Measurements from ENCODE around the gene KIF21B. TPM values are rescaled to one million over a fixed set of nuclear protein-coding genes. Genes with fewer than 3 reads are reported as not detected.
A peak's percentile ranks its signal among the peaks of the same experiment; 100 is the strongest.

Gene KIF21B
- total and polyA plus RNA-seq, 3 experiments from 2014 or later: 9.9 to 37.6 (median 37.5) TPM

GRCh38 chr1:200989337-200989736 lies 34.2 kb downstream of the KIF21B start:
- H3K36me3 Mint-ChIP-seq: peaks cover 0 to 97% (median 8%) of the 10 kb centered on the region in 3 donors

GRCh38 chr1:200988693-200989092 lies 34.8 kb downstream of the KIF21B start:
- POLR2A ChIA-PET: no interaction called here
- peaks cover 72% of the 10 kb centered on the region for H3K36me3 ChIP-seq (ENCODE audit: insufficient read depth, low read length)
- H3K4me1 Mint-ChIP-seq: no peaks in the 10 kb centered on the region
- no peak overlapping the region for H3K27ac ChIP-seq (ENCODE audit: low read depth, low read length)
- H3K27me3 ChIP-seq (ENCODE audit: insufficient read depth, low read length, poor library complexity, severe bottlenecking): no peaks in the 10 kb centered on the region
- no peak for DNase-seq
- H3K36me3 Mint-ChIP-seq: peaks cover 0 to 97% (median 9%) of the 10 kb centered on the region in 3 donors
- H3K9me3 Mint-ChIP-seq: no peaks in the 10 kb centered on the region
- no peaks in the 10 kb centered on the region for H3K4me1 ChIP-seq (ENCODE audit: insufficient read depth, low read length)
- no peak overlapping the region for H3K4me3 Mint-ChIP-seq
- H3K27ac Mint-ChIP-seq: peak overlapping the region in 4 of 8 donors; percentile 17 to 83 (median 69)
- no peaks in the 10 kb centered on the region for H3K27me3 Mint-ChIP-seq
- H3K9me3 ChIP-seq (ENCODE audit: low read length): no peaks in the 10 kb centered on the region
- H3K4me3 ChIP-seq (ENCODE audit: low read length): no peak overlapping the region
- CTCF ChIA-PET: interaction anchor here (1.9 to 3.8 kb wide), 3 partner anchors 9 to 54 kb away, joined by 6 to 23 read pairs (median 15); no protein-coding TSS in a partner anchor

More at GRCh38 chr1:200989337-200989736, 34.2 kb downstream of the KIF21B start:
- no peaks in the 10 kb centered on the region for H3K27me3 ChIP-seq (ENCODE audit: insufficient read depth, low read length, poor library complexity, severe bottlenecking)
- CTCF ChIA-PET: interaction anchor here (0.9 to 3.8 kb wide), 4 partner anchors 10 to 53 kb away, joined by 3 to 23 read pairs (median 10); no protein-coding TSS in a partner anchor
- no peak for DNase-seq
- no peak overlapping the region for H3K27ac ChIP-seq (ENCODE audit: low read depth, low read length)
- H3K36me3 ChIP-seq (ENCODE audit: insufficient read depth, low read length): peaks cover 66% of the 10 kb centered on the region
- no peaks in the 10 kb centered on the region for H3K4me1 Mint-ChIP-seq
- no peaks in the 10 kb centered on the region for H3K9me3 Mint-ChIP-seq
- POLR2A ChIA-PET: interaction anchor here (1.0 kb wide), 1 partner anchor 31 kb away, joined by 6 read pairs; no protein-coding TSS in a partner anchor
- no peak overlapping the region for H3K4me3 Mint-ChIP-seq
- H3K9me3 ChIP-seq (ENCODE audit: low read length): no peaks in the 10 kb centered on the region
- peak overlapping the region in 3 of 8 donors; percentile 27 to 43 (median 33) for H3K27ac Mint-ChIP-seq
- H3K27me3 Mint-ChIP-seq: no peaks in the 10 kb centered on the region
- H3K4me3 ChIP-seq (ENCODE audit: low read length): no peak overlapping the region
- no peaks in the 10 kb centered on the region for H3K4me1 ChIP-seq (ENCODE audit: insufficient read depth, low read length)

DNA sequence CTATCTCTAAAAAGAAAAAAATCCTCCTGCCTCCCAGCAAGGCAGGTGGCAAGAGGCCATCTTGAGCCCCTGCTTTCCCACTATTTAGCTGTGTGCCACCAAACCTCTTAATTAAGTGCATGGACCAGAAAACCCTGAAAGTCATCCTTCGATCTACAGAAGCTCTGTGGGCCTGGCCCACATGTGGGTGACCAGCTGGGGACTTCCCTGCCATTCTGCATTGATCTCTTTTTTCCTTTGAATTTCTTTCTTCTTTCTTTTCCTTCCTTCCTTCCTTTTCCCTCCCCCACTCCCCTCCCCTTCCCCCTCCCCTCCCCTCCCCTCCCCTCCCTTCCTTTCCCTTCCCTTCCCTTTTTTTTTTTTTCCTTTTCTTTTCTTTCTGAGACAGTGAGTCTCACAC lies 38.0 kb downstream of the KIF21B start:
- POLR2A ChIA-PET: interaction anchor here (0.6 kb wide), 1 partner anchor 45 kb away, joined by 4 read pairs; no protein-coding TSS in a partner anchor
- Mint-ChIP-seq H3K27ac (peak overlapping the region in 1 of 8 donors; percentile 35), H3K4me1 (no peaks in the 10 kb centered on the region), H3K27me3 (no peaks in the 10 kb centered on the region), H3K9me3 (no peaks in the 10 kb centered on the region), H3K36me3 (peaks cover 3 to 97% (median 14%) of the 10 kb centered on the region in 3 donors), H3K4me3 (no peak overlapping the region)
- CTCF ChIA-PET: interaction anchor here (5.8 kb wide), 1 partner anchor 13 kb away, joined by 33 read pairs; no protein-coding TSS in a partner anchor
- DNase-seq: no peak
- peaks cover 60% of the 10 kb centered on the region for H3K36me3 ChIP-seq (ENCODE audit: insufficient read depth, low read length)
- H3K9me3 ChIP-seq (ENCODE audit: low read length): no peaks in the 10 kb centered on the region
- no peaks in the 10 kb centered on the region for H3K4me1 ChIP-seq (ENCODE audit: insufficient read depth, low read length)
- H3K27ac ChIP-seq (ENCODE audit: low read depth, low read length): no peak overlapping the region
- no peaks in the 10 kb centered on the region for H3K27me3 ChIP-seq (ENCODE audit: insufficient read depth, low read length, poor library complexity, severe bottlenecking)
- no peak overlapping the region for H3K4me3 ChIP-seq (ENCODE audit: low read length)

GRCh38 chr1:200983035-200983561 lies 40.4 kb downstream of the KIF21B start:
- H3K27me3 ChIP-seq (ENCODE audit: insufficient read depth, low read length, poor library complexity, severe bottlenecking): no peaks in the 10 kb centered on the region
- ChIA-PET POLR2A (interaction anchor here (1.3 kb wide), 1 partner anchor 43 kb away, joined by 14 read pairs; no protein-coding TSS in a partner anchor), CTCF (interaction anchor here (1.5 to 5.8 kb wide), 3 partner anchors 11 to 60 kb away, joined by 6 to 33 read pairs (median 9); no protein-coding TSS in a partner anchor)
- Mint-ChIP-seq H3K9me3 (no peaks in the 10 kb centered on the region), H3K36me3 (peaks cover 13 to 98% (median 15%) of the 10 kb centered on the region in 3 donors), H3K4me1 (no peaks in the 10 kb centered on the region), H3K4me3 (peak overlapping the region in 1 of 7 donors; percentile 59), H3K27me3 (no peaks in the 10 kb centered on the region), H3K27ac (peak overlapping the region in 3 of 8 donors; percentile 19 to 69 (median 21))
- no peak for DNase-seq
- no peak overlapping the region for H3K27ac ChIP-seq (ENCODE audit: low read depth, low read length)
- no peaks in the 10 kb centered on the region for H3K4me1 ChIP-seq (ENCODE audit: insufficient read depth, low read length)
- H3K9me3 ChIP-seq (ENCODE audit: low read length): no peaks in the 10 kb centered on the region
- H3K4me3 ChIP-seq (ENCODE audit: low read length): no peak overlapping the region
- H3K36me3 ChIP-seq (ENCODE audit: insufficient read depth, low read length): peaks cover 55% of the 10 kb centered on the region

- Histone ChIP-seq H3K36me3 (ENCODE audit: insufficient read depth, low read length) (peaks cover 49% of the 10 kb centered on the region), H3K4me1 (ENCODE audit: insufficient read depth, low read length) (no peaks in the 10 kb centered on the region), H3K27me3 (ENCODE audit: insufficient read depth, low read length, poor library complexity, severe bottlenecking) (no peaks in the 10 kb centered on the region), H3K9me3 (ENCODE audit: low read length) (no peaks in the 10 kb centered on the region), H3K4me3 (ENCODE audit: low read length) (no peak overlapping the region), H3K27ac (ENCODE audit: low read depth, low read length) (no peak overlapping the region)
- no peak overlapping the region for H3K4me3 Mint-ChIP-seq
- DNase-seq: no peak
- CTCF ChIA-PET: interaction anchor here (0.6 to 5.8 kb wide), 5 partner anchors 10 to 189 kb away, joined by 3 to 63 read pairs (median 9); partner anchors contain the start of gene KIF21B
- H3K36me3 Mint-ChIP-seq: peaks cover 13 to 97% (median 13%) of the 10 kb centered on the region in 3 donors
- H3K27ac Mint-ChIP-seq: peak overlapping the region in 2 of 8 donors; percentile 6 to 73
- no peaks in the 10 kb centered on the region for H3K9me3 Mint-ChIP-seq
- no peaks in the 10 kb centered on the region for H3K4me1 Mint-ChIP-seq
- POLR2A ChIA-PET: interaction anchor here (1.3 kb wide), 1 partner anchor 44 kb away, joined by 14 read pairs; no protein-coding TSS in a partner anchor
- no peaks in the 10 kb centered on the region for H3K27me3 Mint-ChIP-seq
Measured at GRCh38 chr1:200982071-200982945, 41.2 kb downstream of the KIF21B start.

- no peak overlapping the region for H3K27ac ChIP-seq (ENCODE audit: low read depth, low read length)
- Mint-ChIP-seq H3K9me3 (peaks cover 0 to 2% (median 0%) of the 10 kb centered on the region in 5 donors), H3K27ac (peak overlapping the region in 2 of 8 donors; percentile 15 to 42), H3K4me1 (no peaks in the 10 kb centered on the region), H3K27me3 (no peaks in the 10 kb centered on the region), H3K4me3 (no peak overlapping the region), H3K36me3 (peaks cover 13 to 97% (median 13%) of the 10 kb centered on the region in 3 donors)
- no peaks in the 10 kb centered on the region for H3K27me3 ChIP-seq (ENCODE audit: insufficient read depth, low read length, poor library complexity, severe bottlenecking)
- ChIA-PET POLR2A (no interaction called here), CTCF (interaction anchor here (0.5 to 5.8 kb wide), 4 partner anchors 9 to 190 kb away, joined by 3 to 63 read pairs (median 18); partner anchors contain the start of gene KIF21B)
- H3K4me1 ChIP-seq (ENCODE audit: insufficient read depth, low read length): no peaks in the 10 kb centered on the region
- H3K36me3 ChIP-seq (ENCODE audit: insufficient read depth, low read length): peaks cover 51% of the 10 kb centered on the region
- H3K4me3 ChIP-seq (ENCODE audit: low read length): no peak overlapping the region
- H3K9me3 ChIP-seq (ENCODE audit: low read length): no peaks in the 10 kb centered on the region
- DNase-seq: no peak
Measured at GRCh38 chr1:200981278-200981677, 42.2 kb downstream of the KIF21B start.

GRCh38 chr1:200980873-200981272 lies 42.6 kb downstream of the KIF21B start:
- CTCF ChIA-PET: interaction anchor here (2.0 to 5.8 kb wide), 6 partner anchors 8 to 61 kb away, joined by 9 to 63 read pairs (median 20); partner anchors contain the start of gene KIF21B
- H3K9me3 ChIP-seq (ENCODE audit: low read length): no peaks in the 10 kb centered on the region
- H3K4me3 ChIP-seq (ENCODE audit: low read length): no peak overlapping the region
- H3K27me3 ChIP-seq (ENCODE audit: insufficient read depth, low read length, poor library complexity, severe bottlenecking): no peaks in the 10 kb centered on the region
- no peak overlapping the region for H3K27ac ChIP-seq (ENCODE audit: low read depth, low read length)
- POLR2A ChIA-PET: no interaction called here
- no peaks in the 10 kb centered on the region for H3K4me1 ChIP-seq (ENCODE audit: insufficient read depth, low read length)
- peak overlapping the region in 1 of 8 donors; percentile 50 for H3K27ac Mint-ChIP-seq
- H3K9me3 Mint-ChIP-seq: peaks cover 0 to 2% (median 0%) of the 10 kb centered on the region in 5 donors
- H3K36me3 ChIP-seq (ENCODE audit: insufficient read depth, low read length): peaks cover 54% of the 10 kb centered on the region
- no peaks in the 10 kb centered on the region for H3K4me1 Mint-ChIP-seq
- H3K36me3 Mint-ChIP-seq: peaks cover 13 to 97% (median 13%) of the 10 kb centered on the region in 3 donors
- no peaks in the 10 kb centered on the region for H3K27me3 Mint-ChIP-seq
- H3K4me3 Mint-ChIP-seq: no peak overlapping the region
- no peak for DNase-seq
